ENCODE measurements around the gene CACNA1C.

The CACNA1C gene

GRCh38 chr12:2413301-2413700 is 360.5 kb downstream of the CACNA1C start:
- TF ChIP-seq GATA3 (IDR thresholded peaks at IDR 0.05; ENCODE audit: low read depth, low read length): no peak
- no peak for TF ChIP-seq GATA2 (IDR thresholded peaks at IDR 0.05; ENCODE audit: low read depth, low read length)

- no peak for TF ChIP-seq GATA3 (IDR thresholded peaks at IDR 0.05; ENCODE audit: low read depth, low read length)
- no peak for TF ChIP-seq GATA2 (IDR thresholded peaks at IDR 0.05; ENCODE audit: low read depth, low read length)
Observed at GRCh38 chr12:2413999-2414792, 361.4 kb downstream of the CACNA1C start.

- TF ChIP-seq GATA2 (IDR thresholded peaks at IDR 0.05; ENCODE audit: low read depth, low read length) (no peak), GATA3 (IDR thresholded peaks at IDR 0.05; ENCODE audit: low read depth, low read length) (no peak)
Observed at GRCh38 chr12:2414810-2415567, 362.2 kb downstream of the CACNA1C start.

GRCh38 chr12:2415568-2415944 is 362.8 kb downstream of the CACNA1C start:
- TF ChIP-seq GATA2 (IDR thresholded peaks at IDR 0.05; ENCODE audit: low read depth, low read length) (no peak), GATA3 (IDR thresholded peaks at IDR 0.05; ENCODE audit: low read depth, low read length) (no peak)

GRCh38 chr12:2416158-2416557 is 363.4 kb downstream of the CACNA1C start:
- TF ChIP-seq GATA2 (IDR thresholded peaks at IDR 0.05; ENCODE audit: low read depth, low read length) (no peak), GATA3 (IDR thresholded peaks at IDR 0.05; ENCODE audit: low read depth, low read length) (no peak)

GRCh38 chr12:2417481-2418160 is 364.8 kb downstream of the CACNA1C start:
- TF ChIP-seq GATA2 (IDR thresholded peaks at IDR 0.05; ENCODE audit: low read depth, low read length) (no peak), GATA3 (IDR thresholded peaks at IDR 0.05; ENCODE audit: low read depth, low read length) (no peak)

- no peak for TF ChIP-seq GATA2 (IDR thresholded peaks at IDR 0.05; ENCODE audit: low read depth, low read length)
- TF ChIP-seq GATA3 (IDR thresholded peaks at IDR 0.05; ENCODE audit: low read depth, low read length): no peak
Observed at GRCh38 chr12:2418579-2418978, 365.8 kb downstream of the CACNA1C start.

- TF ChIP-seq GATA2 (IDR thresholded peaks at IDR 0.05; ENCODE audit: low read depth, low read length) (no peak), GATA3 (IDR thresholded peaks at IDR 0.05; ENCODE audit: low read depth, low read length) (no peak)
Observed at GRCh38 chr12:2422591-2422990, 369.8 kb downstream of the CACNA1C start.

- TF ChIP-seq GATA3 (IDR thresholded peaks at IDR 0.05; ENCODE audit: low read depth, low read length) (no peak), GATA2 (IDR thresholded peaks at IDR 0.05; ENCODE audit: low read depth, low read length) (no peak)
Observed at GRCh38 chr12:2429032-2429431, 376.2 kb downstream of the CACNA1C start.

- TF ChIP-seq GATA3 (IDR thresholded peaks at IDR 0.05; ENCODE audit: low read depth, low read length): no peak
- TF ChIP-seq GATA2 (IDR thresholded peaks at IDR 0.05; ENCODE audit: low read depth, low read length): no peak
Observed at GRCh38 chr12:2431810-2432209, 379.0 kb downstream of the CACNA1C start.

- TF ChIP-seq GATA2 (IDR thresholded peaks at IDR 0.05; ENCODE audit: low read depth, low read length) (no peak), GATA3 (IDR thresholded peaks at IDR 0.05; ENCODE audit: low read depth, low read length) (no peak)
Observed at GRCh38 chr12:2432856-2433255, 380.1 kb downstream of the CACNA1C start.

- TF ChIP-seq GATA2 (IDR thresholded peaks at IDR 0.05; ENCODE audit: low read depth, low read length) (no peak), GATA3 (IDR thresholded peaks at IDR 0.05; ENCODE audit: low read depth, low read length) (no peak)
Observed at GRCh38 chr12:2435511-2435910, 382.7 kb downstream of the CACNA1C start.

GRCh38 chr12:2439332-2440100 is 386.7 kb downstream of the CACNA1C start:
- TF ChIP-seq GATA2 (IDR thresholded peaks at IDR 0.05; ENCODE audit: low read depth, low read length) (no peak), GATA3 (IDR thresholded peaks at IDR 0.05; ENCODE audit: low read depth, low read length) (no peak)

GRCh38 chr12:2443776-2444175 is 391.0 kb downstream of the CACNA1C start:
- TF ChIP-seq GATA3 (IDR thresholded peaks at IDR 0.05; ENCODE audit: low read depth, low read length) (no peak), GATA2 (IDR thresholded peaks at IDR 0.05; ENCODE audit: low read depth, low read length) (no peak)
